HG03521 (cell line): ENCODE measurements around the gene DTX3.
"Not testable (repeated sequence)": the region's sequence is repeated elsewhere in the genome, so short reads cannot be mapped to it uniquely, and the experiment has no call there.

Experiments used
- ATAC-seq: cut with Tn5 transposase; IDR thresholded peaks from one replicate; pipeline ENCODE4 v1.9.1; 2021; ENCODE audit warnings: mild to moderate bottlenecking, moderate library complexity; ENCODE audit not compliant: unreplicated experiment

Gene DTX3

GRCh38 chr12:57604454-57604991 is at the start of gene DTX3:
DTX3 (plus strand) TSS chr12:57604824; CDS start chr12:57606518, 1,694 bp downstream.
- ATAC-seq: no peak

- no peak for ATAC-seq
These were observed 49.7 kb upstream of the DTX3 start for GRCh38 chr12:57554897-57555296.

GRCh38 chr12:57558864-57559263 is 45.8 kb upstream of the DTX3 start:
- no peak for ATAC-seq

GRCh38 chr12:57560516-57560915 is 44.1 kb upstream of the DTX3 start:
- no peak for ATAC-seq

- ATAC-seq: not testable (repeated sequence)
These were observed 43.5 kb upstream of the DTX3 start for GRCh38 chr12:57561117-57561516.

- ATAC-seq: no peak
These were observed 41.3 kb upstream of the DTX3 start for GRCh38 chr12:57563358-57563757.

- ATAC-seq: no peak
These were observed 40.4 kb upstream of the DTX3 start for GRCh38 chr12:57564178-57564740.

GRCh38 chr12:57568838-57569237 is 35.8 kb upstream of the DTX3 start:
- ATAC-seq: no peak

GRCh38 chr12:57569858-57570257 is 34.8 kb upstream of the DTX3 start:
- no peak for ATAC-seq

GRCh38 chr12:57570438-57570837 is 34.2 kb upstream of the DTX3 start:
- not testable (repeated sequence) for ATAC-seq

- no peak for ATAC-seq
These were observed 32.5 kb upstream of the DTX3 start for GRCh38 chr12:57571926-57572762.

- ATAC-seq: no peak
These were observed 29.8 kb upstream of the DTX3 start for GRCh38 chr12:57574795-57575194.

GRCh38 chr12:57575771-57576612 is 28.6 kb upstream of the DTX3 start:
- no peak for ATAC-seq

GRCh38 chr12:57576613-57577160 is 27.9 kb upstream of the DTX3 start:
- no peak for ATAC-seq

GRCh38 chr12:57577981-57578758 is 26.5 kb upstream of the DTX3 start:
- ATAC-seq: no peak

GRCh38 chr12:57579011-57579410 is 25.6 kb upstream of the DTX3 start:
- ATAC-seq: no peak

- ATAC-seq: no peak
These were observed 24.8 kb upstream of the DTX3 start for GRCh38 chr12:57579677-57580465.

GRCh38 chr12:57580466-57580795 is 24.2 kb upstream of the DTX3 start:
- no peak for ATAC-seq

- ATAC-seq: no peak
These were observed 22.8 kb upstream of the DTX3 start for GRCh38 chr12:57581802-57582201.

- no peak for ATAC-seq
These were observed 22.2 kb upstream of the DTX3 start for GRCh38 chr12:57582440-57582839.
